GM12891 (cell line): ENCODE data around the gene MYO7A.

Source experiments
- DNase-seq: peaks from one replicate; pipeline ENCODE4 v3.0.0; 2011; ENCODE audit warnings: low spot score; ENCODE audit not compliant: insufficient read length
- FAIRE-seq: peaks from 2 replicates; lab custom pipeline; 2011; peaks lifted over from hg19 to GRCh38; lab: Jason Lieb, UNC
- PAX5 ChIP-seq: IDR thresholded peaks from 2 replicates; pipeline ENCODE4 v1.6.1; 2011; ENCODE audit warnings: low read length, moderate library complexity, mild to moderate bottlenecking; ENCODE audit not compliant: insufficient read depth, severe bottlenecking
- POLR2A ChIP-seq: IDR thresholded peaks from 2 replicates; pipeline ENCODE4 v1.6.1; 2011; ENCODE audit warnings: low read depth, low read length, control low read depth
- POLR2AphosphoS5 ChIP-seq: IDR thresholded peaks from 2 replicates; pipeline ENCODE4 v1.6.1; 2011; ENCODE audit warnings: low read depth, low read length, control low read depth
- POU2F2 ChIP-seq: IDR thresholded peaks from 2 replicates; pipeline ENCODE4 v1.6.1; 2011; ENCODE audit warnings: low read depth, mild to moderate bottlenecking, control low read depth, low read length, moderate library complexity
- SPI1 ChIP-seq: IDR thresholded peaks from 2 replicates; pipeline ENCODE4 v1.6.1; 2011; ENCODE audit warnings: low read depth, low read length, control low read depth
- TAF1 ChIP-seq: IDR thresholded peaks from 2 replicates; pipeline ENCODE4 v1.6.1; 2011; ENCODE audit warnings: low read depth, low read length, control low read depth

MYO7A gene

GRCh38 chr11:77163271-77163670 lies 35.2 kb downstream of the MYO7A start:
- FAIRE-seq, result no peak
- TF ChIP-seq POLR2AphosphoS5 (no peak), TAF1 (no peak), POLR2A (no peak)
- no peak for DNase-seq

DNA sequence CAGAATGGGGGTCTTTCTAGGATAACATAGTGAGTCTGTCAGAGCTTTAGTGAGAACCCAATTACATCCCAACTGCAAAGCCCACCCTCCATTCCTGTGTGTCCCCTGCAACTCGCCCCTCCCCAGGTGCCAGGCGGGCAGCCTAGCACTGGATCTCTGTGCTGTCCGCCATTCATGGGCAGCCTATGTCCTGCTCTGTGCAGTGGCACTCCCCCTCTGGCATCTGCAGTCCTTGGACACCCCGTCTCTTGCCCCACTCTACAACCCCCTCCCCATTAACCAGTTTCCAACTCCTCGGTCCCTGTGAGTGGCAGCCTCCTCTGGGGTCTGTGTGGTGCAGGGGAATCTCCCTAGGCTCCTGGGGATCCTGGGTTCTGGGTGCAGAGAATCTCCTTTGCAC lies 37.0 kb downstream of the MYO7A start:
- no peak for DNase-seq
- FAIRE-seq, result no peak
- TF ChIP-seq POLR2A (no peak), POU2F2 (no peak), POLR2AphosphoS5 (no peak), PAX5 (no peak), TAF1 (no peak), SPI1 (no peak)

DNA sequence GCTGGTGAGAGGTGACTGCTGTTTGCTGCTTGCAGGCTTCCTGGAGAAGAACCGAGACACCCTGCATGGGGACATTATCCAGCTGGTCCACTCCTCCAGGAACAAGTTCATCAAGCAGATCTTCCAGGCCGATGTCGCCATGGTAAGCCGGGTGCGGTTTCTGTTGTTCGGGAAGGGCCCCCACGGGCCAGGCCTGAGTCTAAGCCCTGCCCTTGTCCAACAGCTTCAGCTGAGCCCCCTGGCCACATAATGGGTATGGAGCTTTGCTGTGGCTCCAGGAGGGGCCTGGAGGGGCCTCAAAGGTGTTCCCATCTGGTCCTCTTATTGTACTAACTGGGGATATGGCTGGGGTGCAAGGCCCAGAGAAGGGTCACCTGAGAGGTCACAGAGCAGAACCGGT lies 38.0 kb downstream of the MYO7A start:
- DNase-seq (no peak), FAIRE-seq (no peak)
- no peak for TF ChIP-seq POLR2A
- no peak for TF ChIP-seq POU2F2
- TF ChIP-seq POLR2AphosphoS5, result no peak
- TF ChIP-seq SPI1, result no peak
- TF ChIP-seq PAX5, result no peak
- no peak for TF ChIP-seq TAF1

DNA sequence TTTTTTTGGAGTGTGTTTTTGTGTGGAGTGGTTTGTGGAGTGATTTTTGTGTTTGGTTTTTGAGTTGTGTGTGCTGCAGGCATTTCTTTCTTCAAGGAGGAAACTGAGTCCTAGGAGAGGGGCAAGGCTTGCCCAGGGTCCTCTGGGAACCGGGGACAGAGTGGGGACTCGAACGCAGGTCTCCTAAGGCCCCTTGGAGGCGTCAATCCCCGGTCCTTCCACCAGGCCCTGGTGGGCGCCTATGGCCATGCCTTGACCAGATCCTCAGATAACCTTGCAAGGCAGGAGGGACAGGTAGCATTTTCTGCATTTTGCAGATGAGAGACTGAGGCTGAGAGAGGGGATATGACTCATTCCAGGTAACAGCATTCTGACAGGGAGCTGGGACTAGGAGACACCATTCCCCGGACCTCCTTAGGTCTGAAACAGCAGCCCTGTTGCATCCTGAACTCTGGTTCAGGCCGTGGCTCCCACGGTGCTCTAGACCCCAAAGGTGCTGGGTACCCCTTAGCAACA lies 39.1 kb downstream of the MYO7A start:
- TF ChIP-seq POLR2A (no peak), POU2F2 (no peak), POLR2AphosphoS5 (no peak), TAF1 (no peak), PAX5 (no peak), SPI1 (no peak)
- FAIRE-seq (no peak), DNase-seq (no peak)

- TF ChIP-seq POLR2AphosphoS5, result no peak
- no peak for TF ChIP-seq POU2F2
- no peak for TF ChIP-seq PAX5
- no peak for TF ChIP-seq SPI1
- FAIRE-seq (no peak), DNase-seq (no peak)
Measured at GRCh38 chr11:77167791-77168190, 39.7 kb downstream of the MYO7A start.

DNA sequence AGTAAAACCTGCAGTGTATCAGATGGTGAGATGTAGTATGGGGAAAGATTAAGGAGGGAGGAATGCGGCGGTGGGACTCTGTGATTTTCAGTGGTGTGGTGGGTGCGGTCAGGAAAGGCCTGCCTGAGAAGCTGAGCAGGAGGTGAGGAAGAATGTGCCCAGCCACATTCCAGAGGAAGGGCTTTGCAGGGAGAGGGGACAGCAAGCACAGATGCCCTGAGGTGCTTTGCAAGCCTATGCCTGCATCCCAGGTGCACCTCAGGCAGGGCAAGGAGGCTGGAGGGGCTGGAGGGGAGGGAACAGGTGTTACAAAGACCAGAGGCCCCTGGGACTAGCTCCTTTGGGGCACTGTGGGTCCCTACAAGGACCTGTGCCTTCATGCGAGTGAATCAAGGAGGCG lies 42.1 kb downstream of the MYO7A start:
- no peak for DNase-seq
- no peak for FAIRE-seq
- TF ChIP-seq SPI1 (no peak), TAF1 (no peak), POLR2A (no peak), POLR2AphosphoS5 (no peak), PAX5 (no peak), POU2F2 (no peak)

- TF ChIP-seq POLR2A (no peak), SPI1 (no peak), TAF1 (no peak), PAX5 (no peak), POU2F2 (no peak), POLR2AphosphoS5 (no peak)
- no peak for FAIRE-seq
Measured at GRCh38 chr11:77171254-77171653, 43.2 kb downstream of the MYO7A start.

GRCh38 chr11:77171885-77172665 lies 44.0 kb downstream of the MYO7A start:
- TF ChIP-seq POLR2A, result no peak
- no peak for TF ChIP-seq POLR2AphosphoS5
- TF ChIP-seq TAF1, result no peak
- no peak for TF ChIP-seq PAX5
- no peak for TF ChIP-seq SPI1
- no peak for TF ChIP-seq POU2F2
- FAIRE-seq (no peak), DNase-seq (no peak)

More at GRCh38 chr11:77171254-77171653, 43.2 kb downstream of the MYO7A start:
- no peak for DNase-seq

GRCh38 chr11:77172666-77172982 lies 44.6 kb downstream of the MYO7A start:
- FAIRE-seq, result no peak
- no peak for DNase-seq
- TF ChIP-seq SPI1 (no peak), TAF1 (no peak), POLR2A (no peak), POLR2AphosphoS5 (no peak), PAX5 (no peak), POU2F2 (no peak)

DNA sequence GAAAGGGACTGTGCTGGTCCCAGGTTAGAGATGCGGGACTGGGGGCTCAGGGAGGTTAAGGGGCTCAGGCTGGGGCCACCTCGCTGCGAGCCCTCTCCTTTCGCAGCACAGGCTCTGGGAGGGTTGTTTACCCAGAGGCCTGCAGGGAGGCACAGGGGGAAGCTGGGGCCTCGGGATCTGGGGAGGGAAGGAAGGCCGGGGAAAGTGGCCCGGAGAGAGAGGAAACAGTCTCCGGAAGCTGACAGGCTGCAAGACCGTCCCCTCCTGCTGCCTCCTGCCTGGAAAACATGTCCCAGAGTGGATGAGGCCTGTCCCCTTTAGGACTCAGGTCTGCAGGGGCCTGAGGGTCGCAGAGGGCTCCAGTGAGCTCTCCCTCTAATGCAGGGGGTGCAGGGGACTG lies 45.4 kb downstream of the MYO7A start:
- FAIRE-seq, result no peak
- no peak for DNase-seq
- TF ChIP-seq SPI1 (no peak), TAF1 (no peak), POLR2A (no peak), POU2F2 (no peak), PAX5 (no peak), POLR2AphosphoS5 (no peak)
